MM.1S (cell line): ENCODE measurements around the gene RNASE8.

Experiments
- DNase-seq: peaks from one replicate; pipeline ENCODE4 v3.0.0-alpha.2; 2015
- H2AFZ ChIP-seq: fragments of 300-600 bp; sonication (generic); 2 replicates; pipeline ENCODE4 v1.6.0; 2016; ENCODE audit warnings: antibody characterized with exemption, low read length
- H3F3A ChIP-seq: fragments of 300-600 bp; sonication (generic); 2 replicates; pipeline ENCODE4 v1.6.1; 2016; ENCODE audit warnings: mild to moderate bottlenecking, antibody characterized with exemption, low read length, moderate library complexity, mixed read lengths; ENCODE audit not compliant: insufficient read depth
- H3K27ac ChIP-seq: fragments of 300-600 bp; sonication (generic); 2 replicates; pipeline ENCODE4 v1.5.1; 2016; ENCODE audit warnings: mild to moderate bottlenecking, low read length
- H3K27me3 ChIP-seq: fragments of 300-600 bp; sonication (generic); replicated peaks from 2 replicates; pipeline ENCODE4 v1.6.0; 2016; ENCODE audit warnings: low read length; ENCODE audit not compliant: insufficient read depth
- H3K36me3 ChIP-seq: fragments of 300-600 bp; sonication (generic); replicated peaks from 2 replicates; pipeline ENCODE4 v1.6.1; 2016; ENCODE audit warnings: mild to moderate bottlenecking, low read length, mixed read lengths; ENCODE audit not compliant: insufficient read depth
- H3K4me1 ChIP-seq: fragments of 300-600 bp; sonication (generic); 2 replicates; pipeline ENCODE4 v1.6.1; 2016; ENCODE audit warnings: low read length, mixed read lengths
- H3K4me2 ChIP-seq: fragments of 300-600 bp; sonication (generic); 2 replicates; pipeline ENCODE4 v1.6.0; 2016; ENCODE audit warnings: low read depth, low read length
- H3K4me3 ChIP-seq: fragments of 300-600 bp; sonication (generic); 2 replicates; pipeline ENCODE4 v1.5.1; 2016; ENCODE audit warnings: low read length, mixed read lengths
- H3K79me2 ChIP-seq: fragments of 300-600 bp; sonication (generic); 2 replicates; pipeline ENCODE4 v1.6.1; 2016; ENCODE audit warnings: mixed run types, low read length, mixed read lengths
- H3K9ac ChIP-seq: fragments of 300-600 bp; sonication (generic); 2 replicates; pipeline ENCODE4 v1.6.1; 2016; ENCODE audit warnings: low read length, mixed read lengths
- H3K9me2 ChIP-seq: fragments of 300-600 bp; sonication (generic); replicated peaks from 2 replicates; pipeline ENCODE4 v1.6.1; 2016; ENCODE audit warnings: mild to moderate bottlenecking, low read length, mixed read lengths; ENCODE audit not compliant: insufficient read depth
- H3K9me3 ChIP-seq: fragments of 300-600 bp; sonication (generic); replicated peaks from 2 replicates; pipeline ENCODE4 v1.6.1; 2016; ENCODE audit warnings: mild to moderate bottlenecking, low read length, mixed read lengths; ENCODE audit not compliant: insufficient read depth
- H4K20me1 ChIP-seq: fragments of 300-600 bp; sonication (generic); 2 replicates; pipeline ENCODE4 v1.6.1; 2016; ENCODE audit warnings: mild to moderate bottlenecking, low read length, moderate library complexity, mixed read lengths; ENCODE audit not compliant: insufficient read depth
- EZH2 ChIP-seq: fragments of 300-600 bp; sonication (generic); optimal IDR thresholded peaks from 2 replicates; pipeline ENCODE3; 2017; ENCODE audit warnings: low read depth, mild to moderate bottlenecking, antibody characterized with exemption, low read length, mixed read lengths
- EZH2phosphoT487 ChIP-seq: fragments of 300-600 bp; sonication (generic); IDR thresholded peaks from 2 replicates; pipeline ENCODE4 v1.6.1; 2018; ENCODE audit warnings: antibody characterized with exemption, low read length
- TF ChIP-seq, protein P1 (sequence below): fragments of 300-600 bp; sonication (generic); IDR thresholded peaks from 2 replicates; pipeline ENCODE4 v1.5.1; 2016; ENCODE audit warnings: antibody characterized with exemption, low read length, mixed read lengths

RNASE8 gene

DNA sequence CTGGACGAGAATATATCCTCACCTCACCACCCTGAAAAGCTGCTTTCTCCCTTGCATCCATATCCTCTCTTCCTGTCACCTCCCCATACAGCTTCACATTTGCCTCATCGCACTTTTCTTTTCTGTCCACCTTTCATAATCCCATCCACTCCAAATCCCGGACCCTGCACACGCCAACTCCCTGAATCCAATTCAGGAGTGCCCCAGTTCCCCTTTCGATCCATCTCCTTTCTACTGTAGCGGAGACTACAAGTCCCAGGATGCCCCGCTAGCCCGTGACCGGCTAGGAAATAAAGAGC, 45.7 kb downstream of the RNASE8 start:
- H3K4me3 ChIP-seq: peak overlapping the region; percentile 76
- H3K9me3 ChIP-seq: no peaks in the 10 kb centered on the region
- peak overlapping the region; percentile 95; the same call in 1 of the 2 replicates for H3K27ac ChIP-seq
- peaks cover 9% of the 10 kb centered on the region for H3F3A ChIP-seq
- peak overlapping the region; percentile 89 for H3K4me2 ChIP-seq
- TF ChIP-seq EZH2: no peak
- TF ChIP-seq, protein P1, sequence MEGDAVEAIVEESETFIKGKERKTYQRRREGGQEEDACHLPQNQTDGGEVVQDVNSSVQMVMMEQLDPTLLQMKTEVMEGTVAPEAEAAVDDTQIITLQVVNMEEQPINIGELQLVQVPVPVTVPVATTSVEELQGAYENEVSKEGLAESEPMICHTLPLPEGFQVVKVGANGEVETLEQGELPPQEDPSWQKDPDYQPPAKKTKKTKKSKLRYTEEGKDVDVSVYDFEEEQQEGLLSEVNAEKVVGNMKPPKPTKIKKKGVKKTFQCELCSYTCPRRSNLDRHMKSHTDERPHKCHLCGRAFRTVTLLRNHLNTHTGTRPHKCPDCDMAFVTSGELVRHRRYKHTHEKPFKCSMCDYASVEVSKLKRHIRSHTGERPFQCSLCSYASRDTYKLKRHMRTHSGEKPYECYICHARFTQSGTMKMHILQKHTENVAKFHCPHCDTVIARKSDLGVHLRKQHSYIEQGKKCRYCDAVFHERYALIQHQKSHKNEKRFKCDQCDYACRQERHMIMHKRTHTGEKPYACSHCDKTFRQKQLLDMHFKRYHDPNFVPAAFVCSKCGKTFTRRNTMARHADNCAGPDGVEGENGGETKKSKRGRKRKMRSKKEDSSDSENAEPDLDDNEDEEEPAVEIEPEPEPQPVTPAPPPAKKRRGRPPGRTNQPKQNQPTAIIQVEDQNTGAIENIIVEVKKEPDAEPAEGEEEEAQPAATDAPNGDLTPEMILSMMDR: no peak
- TF ChIP-seq EZH2phosphoT487: no peak
- no peak for DNase-seq
- H3K79me2 ChIP-seq: no peaks in the 10 kb centered on the region
- peak overlapping the region; percentile 61; the same call in 1 of the 2 replicates for H2AFZ ChIP-seq
- H3K27me3 ChIP-seq: no peaks in the 10 kb centered on the region
- peaks cover 35% of the 10 kb centered on the region for H3K4me1 ChIP-seq
- no peaks in the 10 kb centered on the region for H3K36me3 ChIP-seq
- no peaks in the 10 kb centered on the region for H3K9me2 ChIP-seq
- no peaks in the 10 kb centered on the region for H4K20me1 ChIP-seq
- peak overlapping the region; percentile 97 for H3K9ac ChIP-seq

DNA sequence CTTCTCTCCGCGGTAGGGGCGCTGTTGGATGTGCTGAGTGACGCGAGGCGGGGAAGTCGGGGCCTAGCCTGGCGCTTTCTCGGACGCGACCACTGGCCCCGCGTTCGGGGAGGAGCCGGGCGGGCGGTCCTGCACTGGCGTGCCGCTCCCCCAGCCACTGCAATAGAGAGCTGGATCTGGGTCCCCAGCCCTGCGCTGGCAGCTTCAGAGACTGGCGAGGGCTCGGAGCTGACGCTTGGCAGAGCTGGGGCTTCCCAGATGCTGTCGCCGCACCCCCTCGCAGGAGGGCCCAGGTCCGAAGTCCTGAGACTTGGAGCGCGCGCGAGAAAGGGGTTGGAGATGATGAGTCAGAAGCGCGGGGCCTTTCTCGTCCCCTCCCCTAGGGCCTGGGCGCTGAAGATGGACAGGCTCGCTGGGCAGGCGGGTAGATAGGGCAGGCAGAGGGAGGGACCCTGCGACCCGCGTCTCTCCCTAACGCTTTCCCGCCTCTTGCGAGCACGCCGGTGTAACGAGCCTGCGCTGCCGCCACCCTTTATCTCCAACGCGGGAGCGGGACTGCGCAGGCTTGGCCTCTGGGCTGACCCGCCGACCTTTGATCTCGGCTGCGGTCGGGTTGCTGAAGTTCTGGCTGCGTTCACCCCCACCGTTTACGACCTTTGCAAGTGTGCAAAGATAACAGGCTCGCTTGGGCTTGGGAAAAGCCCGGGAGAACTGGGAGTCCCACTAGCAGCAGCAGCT, 46.3 kb downstream of the RNASE8 start:
- H3K4me3 ChIP-seq: peak overlapping the region; percentile 76
- H4K20me1 ChIP-seq: no peaks in the 10 kb centered on the region
- no peaks in the 10 kb centered on the region for H3K36me3 ChIP-seq
- DNase-seq: peak; percentile 89
- H3K4me1 ChIP-seq: peaks cover 37% of the 10 kb centered on the region
- peak overlapping the region; percentile 61 for H2AFZ ChIP-seq
- no peaks in the 10 kb centered on the region for H3K27me3 ChIP-seq
- TF ChIP-seq EZH2phosphoT487: no peak
- TF ChIP-seq, protein P1: peak; percentile 53
- H3K9me3 ChIP-seq: no peaks in the 10 kb centered on the region
- peaks cover 10% of the 10 kb centered on the region for H3F3A ChIP-seq
- H3K4me2 ChIP-seq: peak overlapping the region; percentile 89
- H3K27ac ChIP-seq: peak overlapping the region; percentile 95
- no peaks in the 10 kb centered on the region for H3K79me2 ChIP-seq
- no peaks in the 10 kb centered on the region for H3K9me2 ChIP-seq
- H3K9ac ChIP-seq: peak overlapping the region; percentile 97

DNA sequence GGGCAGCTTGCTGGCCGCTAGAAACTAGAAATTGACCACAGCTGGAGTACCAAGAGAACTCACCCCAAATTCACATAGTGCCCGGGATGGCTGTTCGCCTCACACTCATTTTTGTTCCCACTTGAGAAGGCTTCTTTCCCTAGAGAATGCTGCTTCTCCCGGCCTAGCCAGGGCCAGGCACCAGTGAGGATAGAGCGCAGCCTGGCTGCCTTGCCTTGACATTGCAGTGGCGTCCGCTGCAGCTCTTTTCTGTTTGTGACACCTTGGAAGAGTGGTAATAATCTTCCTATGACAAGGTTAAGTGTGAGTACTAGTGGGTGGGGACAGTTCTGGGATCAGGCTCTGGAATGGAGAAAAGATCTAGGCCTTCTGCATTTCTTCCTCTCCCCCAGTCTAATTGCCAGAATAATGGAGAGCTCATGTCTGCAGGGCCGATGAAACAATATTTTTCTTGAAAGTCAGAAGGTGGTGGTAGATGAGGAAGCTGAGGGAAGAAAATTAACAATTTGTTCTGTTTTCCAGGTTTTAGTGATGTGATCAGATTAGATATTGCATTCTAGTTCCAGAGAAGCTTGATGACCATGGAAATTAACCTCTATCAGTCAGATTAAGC, 46.9 kb downstream of the RNASE8 start:
- H3K79me2 ChIP-seq: no peaks in the 10 kb centered on the region
- no peaks in the 10 kb centered on the region for H3K9me2 ChIP-seq
- H3K27ac ChIP-seq: peak overlapping the region; percentile 95
- TF ChIP-seq EZH2 (no peak), EZH2phosphoT487 (no peak)
- TF ChIP-seq, protein P1: peak; percentile 73
- H3K36me3 ChIP-seq: no peaks in the 10 kb centered on the region
- H2AFZ ChIP-seq: 0 out of 2 replicates have a peak overlapping the region, but pooled peaks have one; percentile 61
- H3K9me3 ChIP-seq: no peaks in the 10 kb centered on the region
- H3K4me1 ChIP-seq: peaks cover 38% of the 10 kb centered on the region
- H4K20me1 ChIP-seq: no peaks in the 10 kb centered on the region
- peak; percentile 65 for DNase-seq
- H3K4me2 ChIP-seq: peak overlapping the region; percentile 89
- H3F3A ChIP-seq: peaks cover 16% of the 10 kb centered on the region
- peak overlapping the region; percentile 76 for H3K4me3 ChIP-seq
- peak overlapping the region; percentile 97 for H3K9ac ChIP-seq
- no peaks in the 10 kb centered on the region for H3K27me3 ChIP-seq
